Esophagus squamous epithelium (tissue), 5 donors: Measurements from ENCODE around the gene XG. TPM values are rescaled to one million over a fixed set of nuclear protein-coding genes. Genes with fewer than 3 reads are reported as not detected.
"Not testable (repeated sequence)": the region's sequence is repeated elsewhere in the genome, so short reads cannot be mapped to it uniquely, and the experiment has no call there.

Experiments
- DNase-seq: peaks from one replicate; lab custom pipeline; 2025; lab: John Stamatoyannopoulos, UW
- H3K27ac ChIP-seq, 4 donors: fragments of 200-600 bp; sonication (generic); one replicate each; pipeline ENCODE4 v1.5.1; 2016 to 2019; ENCODE audit warnings: mild to moderate bottlenecking in 1 of 4
- H3K27me3 ChIP-seq, 4 donors: fragments of 200-600 bp; sonication (generic); 1 replicate in 3 of 4; 2 replicates in 1 of 4; pipeline versions ENCODE4 v1.5.1 to v1.6.0; 2017 to 2021; ENCODE audit warnings: antibody characterized with exemption in 1 of 4
- H3K36me3 ChIP-seq, 3 donors: fragments of 200-600 bp; sonication (generic); one replicate each; pipeline ENCODE4 v1.5.1; 2016 to 2019
- H3K4me1 ChIP-seq, 3 donors: fragments of 200-600 bp; sonication (generic); one replicate each; pipeline ENCODE4 v1.5.1; 2017 to 2019
- H3K4me3 ChIP-seq, 4 donors: fragments of 200-600 bp; sonication (generic); 1 replicate in 3 of 4; 2 replicates in 1 of 4; pipeline ENCODE4 v1.5.1; 2016 to 2019; ENCODE audit warnings: mild to moderate bottlenecking in 2 of 4, moderate library complexity in 1 of 4
- H3K9me3 ChIP-seq, 3 donors: fragments of 200-600 bp; sonication (generic); one replicate each; pipeline ENCODE4 v1.5.1; 2016 to 2019
- POLR2A ChIP-seq, 4 donors: fragments of 450-650 bp; IDR thresholded peaks; one replicate each; pipeline ENCODE4 v1.6.1; 2017; ENCODE audit warnings: antibody characterized with exemption in 4 of 4, mild to moderate bottlenecking in 4 of 4, moderate library complexity in 3 of 4
- WGBS, 2 donors: methylation state at CpG; one replicate each; pipeline ENCODE4 v1.1.5; 2018; 5-methylcytosine and 5-hydroxymethylcytosine counted together
- intact Hi-C: fragments of 100-400 bp; cut with DNase I; formaldehyde crosslinking; loops from one replicate; pipeline ENCODE4 v1.15.0; 2022
- total RNA-seq, 4 donors: library from RNA; depleted of rRNA; stranded (reverse); fragments of >200 nt; gene quantifications; one replicate each; pipeline ENCODE4 v1.1.0, GENCODE V29; 2016
- TF ChIP-seq, protein P1 (sequence below), 6 experiments: fragments of 450-650 bp in 4 of 6; fragments of 200-600 bp in 2 of 6; sonication (generic) in 2 of 6; IDR thresholded peaks; one replicate each; pipeline ENCODE4 v1.5.1; 2016 to 2019; ENCODE audit warnings: antibody characterized with exemption in 6 of 6, mild to moderate bottlenecking in 4 of 6, moderate library complexity in 4 of 6
- donor health status: DM: yes; HTN: yes; CAD: no.

The XG gene
- total RNA-seq, 4 donors from 2014 or later: 8.0 to 16.9 (median 11.8) TPM

DNA sequence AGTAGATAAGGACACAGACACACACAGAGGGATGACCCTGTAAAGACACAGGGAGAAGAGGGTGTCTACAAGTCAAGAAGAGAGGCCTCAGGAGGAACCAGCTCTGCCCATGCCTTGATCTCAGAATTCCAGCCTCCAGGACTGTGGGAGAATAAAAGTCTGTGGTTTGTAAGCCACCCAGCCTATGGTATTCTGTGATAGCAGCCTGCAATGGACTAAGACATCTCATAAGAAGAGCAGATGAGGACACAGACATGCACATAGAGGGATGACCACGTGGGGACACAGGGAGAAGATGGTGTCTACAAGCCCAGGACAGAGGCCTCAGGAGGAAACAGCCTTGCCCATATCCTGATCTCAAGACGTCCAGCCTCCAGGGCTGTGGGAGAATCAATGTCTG is 9.4 kb downstream of the XG start:
- no peaks in the 10 kb centered on the region for H3K9me3 ChIP-seq
- H3K4me3 ChIP-seq: no peak overlapping the region
- H3K36me3 ChIP-seq: no peaks in the 10 kb centered on the region
- no peaks in the 10 kb centered on the region for H3K4me1 ChIP-seq
- no peak for TF ChIP-seq POLR2A (IDR thresholded peaks at IDR 0.05)
- TF ChIP-seq, protein P1, sequence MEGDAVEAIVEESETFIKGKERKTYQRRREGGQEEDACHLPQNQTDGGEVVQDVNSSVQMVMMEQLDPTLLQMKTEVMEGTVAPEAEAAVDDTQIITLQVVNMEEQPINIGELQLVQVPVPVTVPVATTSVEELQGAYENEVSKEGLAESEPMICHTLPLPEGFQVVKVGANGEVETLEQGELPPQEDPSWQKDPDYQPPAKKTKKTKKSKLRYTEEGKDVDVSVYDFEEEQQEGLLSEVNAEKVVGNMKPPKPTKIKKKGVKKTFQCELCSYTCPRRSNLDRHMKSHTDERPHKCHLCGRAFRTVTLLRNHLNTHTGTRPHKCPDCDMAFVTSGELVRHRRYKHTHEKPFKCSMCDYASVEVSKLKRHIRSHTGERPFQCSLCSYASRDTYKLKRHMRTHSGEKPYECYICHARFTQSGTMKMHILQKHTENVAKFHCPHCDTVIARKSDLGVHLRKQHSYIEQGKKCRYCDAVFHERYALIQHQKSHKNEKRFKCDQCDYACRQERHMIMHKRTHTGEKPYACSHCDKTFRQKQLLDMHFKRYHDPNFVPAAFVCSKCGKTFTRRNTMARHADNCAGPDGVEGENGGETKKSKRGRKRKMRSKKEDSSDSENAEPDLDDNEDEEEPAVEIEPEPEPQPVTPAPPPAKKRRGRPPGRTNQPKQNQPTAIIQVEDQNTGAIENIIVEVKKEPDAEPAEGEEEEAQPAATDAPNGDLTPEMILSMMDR (IDR thresholded peaks at IDR 0.05): no peak
- no peaks in the 10 kb centered on the region for H3K27me3 ChIP-seq
- WGBS, 2 donors: 71 to 73% methylated on average over 2 of the region's 2 CpGs
- intact Hi-C loops: no loop called here
- no peak overlapping the region for H3K27ac ChIP-seq
- DNase-seq: no peak

DNA sequence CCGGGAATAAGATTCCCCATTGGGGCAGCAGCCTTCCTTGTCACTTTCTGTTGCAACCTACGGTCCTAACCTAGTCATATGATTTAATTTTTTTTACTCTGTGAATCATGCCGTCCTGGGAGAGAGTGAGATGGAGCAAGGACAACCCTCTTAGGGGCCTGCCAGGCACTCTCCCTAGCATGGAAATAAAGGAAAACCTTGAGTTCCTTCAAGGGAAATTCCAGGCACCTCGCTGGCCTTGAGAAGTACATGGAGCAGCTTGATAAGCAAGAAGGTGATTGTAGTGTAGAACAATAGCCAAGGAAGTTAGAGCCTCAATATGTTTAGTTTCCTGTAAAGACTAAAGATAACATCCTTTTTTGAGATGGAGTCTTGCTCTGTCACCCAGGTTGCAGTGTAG is 10.8 kb downstream of the XG start:
- H3K27me3 ChIP-seq, H3K36me3 ChIP-seq, H3K9me3 ChIP-seq, DNase-seq, intact Hi-C loops, H3K4me3 ChIP-seq, H3K27ac ChIP-seq, H3K4me1 ChIP-seq: not testable (repeated sequence)
- WGBS, 2 donors: 66 to 78% methylated on average over 4 of the region's 4 CpGs

DNA sequence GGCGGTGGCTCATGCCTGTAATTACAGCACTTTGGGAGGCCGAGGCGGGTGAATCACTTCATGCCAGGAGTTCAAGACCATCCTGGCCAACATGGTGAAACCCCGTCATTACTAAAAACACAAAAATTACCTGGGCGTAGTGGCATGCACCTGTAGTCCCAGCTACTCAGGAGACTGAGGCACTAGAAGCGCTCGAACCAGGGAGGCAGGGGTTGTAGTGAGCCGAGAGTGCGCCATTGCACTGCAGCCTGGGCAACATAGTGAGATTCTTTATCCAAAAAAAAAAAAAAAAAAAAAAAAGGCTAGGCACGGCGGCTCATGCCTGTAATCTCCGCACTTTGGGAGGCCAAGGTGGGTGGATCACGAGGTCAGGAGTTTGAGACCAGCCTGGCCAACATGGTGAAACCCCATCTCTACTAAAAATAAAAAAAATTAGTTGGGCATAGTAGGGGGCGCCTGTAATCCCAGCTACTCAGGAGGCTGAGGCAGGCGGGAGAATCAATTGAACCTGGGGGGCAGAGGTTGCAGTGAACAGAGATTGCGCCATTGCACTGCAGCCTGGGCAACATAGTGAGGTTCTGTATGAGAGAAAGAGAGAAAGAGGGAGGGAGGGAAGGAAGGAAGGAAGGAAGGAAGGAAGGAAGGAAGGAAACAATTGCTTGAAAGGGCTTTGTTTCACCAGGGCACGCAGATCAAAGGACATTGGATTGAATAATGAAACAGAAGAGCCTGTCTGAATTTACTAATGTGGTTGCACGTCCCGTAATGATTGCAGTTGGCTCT is 13.1 kb downstream of the XG start:
- H3K27ac ChIP-seq, H3K4me1 ChIP-seq, H3K9me3 ChIP-seq, intact Hi-C loops, H3K4me3 ChIP-seq, H3K27me3 ChIP-seq, H3K36me3 ChIP-seq, DNase-seq: not testable (repeated sequence)
- 74 to 81% methylated on average over 12 to 18 of the region's 19 CpGs for WGBS, 2 donors

DNA sequence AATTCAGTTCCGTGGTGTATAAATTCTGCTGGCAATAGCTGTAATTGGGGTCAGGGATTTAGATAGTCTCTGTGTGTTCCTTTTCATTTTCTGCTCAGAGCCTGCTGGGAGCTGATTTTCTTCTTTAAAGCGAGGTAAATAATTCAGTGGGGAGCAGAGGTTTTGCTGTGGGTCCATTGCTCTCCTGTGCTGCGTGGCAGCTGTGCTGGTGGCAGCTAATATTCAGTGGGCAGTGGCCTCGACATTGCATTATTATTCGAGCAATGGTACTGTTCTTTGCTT is 13.7 kb downstream of the XG start:
- Histone ChIP-seq H3K36me3 (no peaks in the 10 kb centered on the region), H3K4me3 (no peak overlapping the region), H3K27ac (no peak overlapping the region), H3K27me3 (no peaks in the 10 kb centered on the region), H3K9me3 (no peaks in the 10 kb centered on the region), H3K4me1 (peaks cover 0 to 8% (median 0%) of the 10 kb centered on the region in 3 donors)
- intact Hi-C loops: no loop called here
- 58 to 77% methylated on average over 5 of the region's 5 CpGs for WGBS, 2 donors
- TF ChIP-seq POLR2A (IDR thresholded peaks at IDR 0.05): no peak
- TF ChIP-seq, protein P1 (IDR thresholded peaks at IDR 0.05): no peak
- no peak for DNase-seq

DNA sequence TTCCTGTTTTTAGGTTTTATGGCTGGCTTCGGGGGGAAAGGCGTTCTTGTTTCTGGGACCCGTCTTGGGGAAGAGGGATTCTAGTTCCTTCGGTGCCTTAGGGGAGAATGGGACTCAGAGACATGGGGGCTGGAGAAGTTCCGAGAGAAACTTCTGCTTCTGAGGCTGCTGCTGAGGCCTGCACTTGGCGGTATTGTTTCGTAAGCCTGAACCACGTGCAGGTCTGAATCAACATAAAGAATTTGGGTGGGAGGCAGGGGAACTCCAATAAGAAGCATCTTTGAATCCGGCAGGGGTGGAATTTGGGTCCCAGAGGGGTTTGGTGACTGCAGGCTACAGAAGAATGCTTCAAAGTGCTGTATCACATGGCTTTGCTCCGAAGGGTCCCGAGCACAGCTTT is 15.1 kb downstream of the XG start:
- H3K4me1 ChIP-seq: peaks cover 0 to 8% (median 0%) of the 10 kb centered on the region in 3 donors
- H3K4me3 ChIP-seq: no peak overlapping the region
- TF ChIP-seq POLR2A (IDR thresholded peaks at IDR 0.05): no peak
- TF ChIP-seq, protein P1 (IDR thresholded peaks at IDR 0.05): no peak
- H3K27me3 ChIP-seq: no peaks in the 10 kb centered on the region
- WGBS, 2 donors: 75 to 81% methylated on average over 5 to 9 of the region's 11 CpGs
- intact Hi-C loops: no loop called here
- no peaks in the 10 kb centered on the region for H3K36me3 ChIP-seq
- DNase-seq: no peak
- H3K9me3 ChIP-seq: no peaks in the 10 kb centered on the region
- peak overlapping the region in 1 of 4 donors; percentile 9 for H3K27ac ChIP-seq

DNA sequence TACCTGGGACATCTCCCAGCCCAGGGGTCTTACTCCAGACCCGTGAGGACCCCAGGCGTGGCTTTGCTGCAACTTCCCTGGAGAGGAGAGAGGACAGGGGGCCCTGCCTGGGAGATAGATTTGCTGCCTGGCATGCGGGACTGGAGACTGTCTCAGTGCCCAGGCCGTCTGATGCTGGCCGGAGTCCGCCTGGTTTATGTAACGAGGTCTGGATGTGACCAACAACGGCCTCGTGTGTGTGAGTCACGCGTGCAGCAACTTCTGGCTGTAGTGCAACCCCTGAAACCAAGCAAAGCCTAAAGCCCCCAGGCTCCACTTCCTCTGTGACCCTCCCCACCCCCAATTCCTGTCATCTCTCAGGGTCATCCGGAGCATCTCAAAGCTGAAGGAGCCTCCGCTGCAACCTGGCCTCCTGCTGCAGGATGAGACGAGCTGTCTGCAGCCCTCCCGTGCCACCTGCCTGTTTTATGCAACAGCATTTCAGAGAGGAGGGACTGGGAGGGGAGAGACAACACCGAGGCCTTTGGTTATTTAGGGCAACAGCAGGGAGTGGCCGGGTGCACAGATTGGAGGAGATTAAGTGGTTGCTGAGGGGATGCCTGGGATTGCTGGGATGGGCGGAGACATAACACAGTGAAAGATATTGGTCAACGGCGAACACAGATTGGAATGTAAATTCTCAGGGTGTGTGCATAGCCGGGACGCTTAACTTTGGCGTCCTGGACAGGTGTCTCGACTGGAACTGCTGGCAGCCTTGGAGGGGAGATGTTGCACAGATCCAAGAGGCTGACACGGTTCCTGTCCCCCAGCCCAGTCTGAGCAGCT is 16.0 kb downstream of the XG start:
- Histone ChIP-seq H3K4me3 (no peak overlapping the region), H3K4me1 (peaks cover 0 to 8% (median 0%) of the 10 kb centered on the region in 3 donors), H3K27ac (no peak overlapping the region), H3K36me3 (no peaks in the 10 kb centered on the region), H3K27me3 (no peaks in the 10 kb centered on the region), H3K9me3 (no peaks in the 10 kb centered on the region)
- 58 to 78% methylated on average over 9 to 21 of the region's 25 CpGs for WGBS, 2 donors
- intact Hi-C loops: no loop called here
- TF ChIP-seq POLR2A (IDR thresholded peaks at IDR 0.05): no peak
- TF ChIP-seq, protein P1 (IDR thresholded peaks at IDR 0.05): no peak
- DNase-seq: no peak
